ENCODE measurements around the gene BCDIN3D.
"Not testable (repeated sequence)": the region's sequence is repeated elsewhere in the genome, so short reads cannot be mapped to it uniquely, and the experiment has no call there.

The BCDIN3D gene, protein sequence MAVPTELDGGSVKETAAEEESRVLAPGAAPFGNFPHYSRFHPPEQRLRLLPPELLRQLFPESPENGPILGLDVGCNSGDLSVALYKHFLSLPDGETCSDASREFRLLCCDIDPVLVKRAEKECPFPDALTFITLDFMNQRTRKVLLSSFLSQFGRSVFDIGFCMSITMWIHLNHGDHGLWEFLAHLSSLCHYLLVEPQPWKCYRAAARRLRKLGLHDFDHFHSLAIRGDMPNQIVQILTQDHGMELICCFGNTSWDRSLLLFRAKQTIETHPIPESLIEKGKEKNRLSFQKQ

GRCh38 chr12:49842519-49843352 is at the start of gene BCDIN3D:
Gene BCDIN3D, minus strand, starts transcription at chr12:49843106. Its CDS starts 19 bp downstream, at chr12:49843087.
- peak; percentile 94 for DNase-seq

DNA sequence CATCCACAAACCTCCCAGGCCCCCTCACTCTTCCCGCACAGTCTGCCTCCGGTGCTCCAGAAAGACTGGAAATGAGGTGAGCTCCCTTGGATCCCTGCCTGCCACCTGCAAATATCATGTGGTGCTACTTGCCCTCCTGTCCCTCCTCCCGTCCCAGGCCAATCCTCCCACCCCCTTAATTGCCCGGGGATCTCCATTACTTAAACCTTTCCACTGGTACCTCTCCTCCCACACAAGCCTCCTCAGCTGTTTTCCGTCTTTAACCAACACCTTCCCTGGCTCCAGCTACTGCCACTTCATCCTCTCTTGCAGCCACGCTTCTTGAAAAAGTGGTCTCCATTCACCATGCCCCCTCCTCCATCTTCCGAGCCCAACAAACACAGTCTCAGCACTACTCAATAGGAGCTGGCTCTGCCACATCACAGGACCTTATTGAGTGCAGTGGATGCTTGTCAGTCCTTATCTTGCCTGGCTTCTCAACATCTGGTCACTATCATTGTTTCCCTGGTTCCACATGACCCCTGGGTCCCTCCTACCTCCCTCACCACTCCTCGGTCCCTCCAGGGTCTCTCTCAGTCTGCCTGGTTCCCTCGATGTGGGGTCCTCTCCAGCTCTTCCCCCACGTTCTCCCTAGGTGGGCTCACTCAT is 49.3 kb upstream of the BCDIN3D start:
- no peak for DNase-seq

GRCh38 chr12:49891476-49891875 is 48.6 kb upstream of the BCDIN3D start:
- DNase-seq: no peak

DNA sequence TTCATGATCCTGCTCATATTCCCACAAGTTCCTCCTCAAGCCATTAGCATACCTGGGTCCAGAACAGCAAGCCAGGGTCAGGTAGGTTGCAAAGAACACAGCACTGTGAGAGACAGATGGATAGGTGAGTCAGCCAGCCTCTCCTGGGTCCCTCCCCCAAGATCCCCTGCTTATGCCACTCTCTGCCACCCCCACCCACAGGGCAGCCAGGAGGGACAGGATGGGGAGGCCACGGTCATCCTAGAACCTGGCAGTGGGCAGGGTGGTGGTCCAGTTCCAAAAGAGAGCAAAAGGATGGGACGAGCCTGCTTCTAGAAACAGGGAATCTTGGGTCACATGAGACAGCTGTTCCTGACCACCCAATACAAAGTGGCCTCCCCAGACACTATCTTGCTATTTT is 48.1 kb upstream of the BCDIN3D start:
- DNase-seq: no peak

DNA sequence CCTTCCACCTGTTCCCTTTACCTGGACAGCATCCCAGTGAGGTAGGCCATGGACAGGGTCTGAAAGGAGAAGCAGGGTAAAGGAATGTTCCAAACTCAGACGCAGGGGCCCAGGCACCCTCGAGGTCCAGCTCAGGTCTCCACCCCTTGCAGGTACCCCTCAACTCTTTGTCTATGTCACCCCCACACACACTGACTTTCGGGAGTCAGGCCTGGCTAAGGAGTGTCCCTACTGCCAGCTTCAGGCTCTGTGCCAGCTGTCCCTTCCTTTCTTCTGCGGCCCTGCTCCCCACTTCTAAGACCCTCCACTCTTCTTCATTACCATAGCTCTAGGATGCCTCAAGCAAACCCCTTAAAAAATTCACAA is 47.2 kb upstream of the BCDIN3D start:
- no peak for DNase-seq

- no peak for DNase-seq
Measured at GRCh38 chr12:49889361-49890095, 46.6 kb upstream of the BCDIN3D start.

DNA sequence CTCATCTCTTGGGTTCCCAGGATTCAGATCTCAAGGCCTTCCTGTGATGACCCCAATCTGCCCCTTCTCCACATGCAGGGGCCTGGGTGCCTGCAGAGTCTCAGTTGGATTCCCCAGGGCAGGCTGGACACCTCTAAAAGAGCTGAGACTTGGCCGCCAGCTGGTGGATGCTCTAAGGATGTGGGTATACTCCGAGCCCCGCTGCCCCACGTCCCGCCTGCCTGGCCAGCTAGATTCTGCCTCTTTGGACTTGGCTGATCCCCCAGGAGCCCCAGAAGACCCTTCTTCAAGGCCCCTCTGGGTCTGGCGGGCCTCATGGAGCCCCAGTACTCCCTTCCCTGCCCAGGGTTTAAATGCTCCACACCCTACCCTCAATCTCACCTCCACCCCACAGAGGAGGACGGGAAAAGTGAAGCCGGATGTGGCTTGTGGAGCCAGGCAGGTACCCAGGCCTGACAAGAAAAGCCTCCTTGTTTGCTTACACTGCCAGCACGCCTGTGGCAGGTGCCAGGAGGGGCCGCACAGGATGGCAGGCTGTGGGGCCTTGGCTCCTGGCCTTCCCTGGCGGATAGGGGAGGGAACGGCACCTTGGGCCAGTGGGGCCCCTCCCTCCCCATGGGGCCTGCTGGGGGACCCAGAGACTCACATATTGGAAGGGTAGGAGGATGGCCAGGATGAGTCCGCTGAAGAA is 45.7 kb upstream of the BCDIN3D start:
- DNase-seq: peak; percentile 6

- no peak for DNase-seq
Measured at GRCh38 chr12:49887536-49888401, 44.9 kb upstream of the BCDIN3D start.

DNA sequence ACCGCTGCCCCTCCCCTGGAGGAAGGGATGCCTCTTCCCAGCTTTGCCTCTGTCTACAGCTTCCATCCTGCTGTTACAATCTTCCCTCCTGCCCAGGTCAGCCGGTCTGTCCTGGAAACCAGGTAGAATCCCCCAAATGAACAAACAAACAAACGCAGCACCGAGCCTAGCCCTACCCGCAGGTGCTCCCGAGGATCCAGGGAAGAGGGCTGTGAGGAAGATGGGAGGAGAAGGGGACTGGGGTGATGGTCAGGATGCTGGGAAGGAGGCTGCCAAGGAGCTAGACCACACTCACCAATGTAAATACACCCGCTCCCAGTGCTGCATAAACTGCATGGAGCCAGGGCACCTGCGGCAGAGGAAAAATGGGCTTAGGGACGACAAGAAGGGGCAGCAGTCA is 44.2 kb upstream of the BCDIN3D start:
- no peak for DNase-seq

GRCh38 chr12:49885663-49886461 is 43.0 kb upstream of the BCDIN3D start:
- no peak for DNase-seq

- DNase-seq: no peak
Measured at GRCh38 chr12:49885118-49885517, 42.2 kb upstream of the BCDIN3D start.

DNA sequence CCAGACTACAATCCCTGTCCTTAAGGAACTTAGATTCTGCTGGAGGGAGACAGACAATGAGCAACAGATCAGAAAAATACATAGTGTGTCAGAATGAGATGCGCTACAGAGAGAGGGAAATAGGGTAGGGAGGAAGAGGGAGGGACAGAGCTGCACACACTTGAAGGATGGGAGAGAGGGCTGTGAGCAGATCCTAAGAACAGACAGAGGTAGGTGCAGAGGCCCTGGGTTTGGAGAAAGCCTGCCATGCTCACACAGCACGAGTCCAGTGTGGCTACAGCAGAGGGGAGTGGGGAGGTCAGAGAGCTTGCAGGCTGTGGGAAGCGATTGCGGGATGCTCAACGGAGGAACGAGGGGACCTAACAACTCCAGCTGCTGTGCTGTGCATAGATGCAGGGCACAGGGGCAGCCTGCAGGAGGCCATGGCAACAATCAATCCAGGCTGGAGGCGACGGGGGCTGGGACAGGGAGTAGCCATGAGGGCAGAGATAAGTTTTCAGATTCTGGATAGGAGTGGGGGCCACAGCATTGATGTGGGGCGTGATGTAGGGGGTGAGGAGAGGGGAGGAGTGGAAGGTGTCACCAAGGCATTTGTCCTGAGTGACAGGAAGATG is 40.1 kb upstream of the BCDIN3D start:
- no peak for DNase-seq

GRCh38 chr12:49882248-49882850 is 39.4 kb upstream of the BCDIN3D start:
- DNase-seq: no peak

GRCh38 chr12:49881415-49882247 is 38.7 kb upstream of the BCDIN3D start:
- DNase-seq: no peak

GRCh38 chr12:49880756-49881414 is 38.0 kb upstream of the BCDIN3D start:
- DNase-seq: no peak

DNA sequence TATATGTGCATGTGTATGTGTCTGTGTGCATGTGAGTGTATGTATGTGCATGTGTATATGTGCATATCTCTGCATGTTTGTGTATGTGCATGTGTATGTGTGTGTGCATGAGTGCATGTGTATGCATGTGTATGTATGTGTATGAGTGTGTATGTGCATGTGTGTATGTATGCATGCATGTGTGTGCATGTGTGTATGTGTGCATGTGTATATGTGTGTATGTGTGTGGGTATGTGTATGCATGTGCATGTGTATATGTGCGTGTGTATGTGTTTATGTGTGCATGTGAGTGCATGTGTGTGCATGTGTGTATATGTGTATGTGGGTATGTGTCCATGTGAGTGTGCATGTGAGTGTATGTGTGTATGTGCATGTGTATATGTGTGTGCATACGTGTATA is 36.2 kb upstream of the BCDIN3D start:
- not testable (repeated sequence) for DNase-seq

GRCh38 chr12:49878021-49878420 is 35.1 kb upstream of the BCDIN3D start:
- no peak for DNase-seq

GRCh38 chr12:49877066-49877465 is 34.2 kb upstream of the BCDIN3D start:
- DNase-seq: no peak

Measured in CD4-positive, alpha-beta T cell treated with Interleukin-6 for 4 hours (primary cell).